GM18526 (cell line): ENCODE results near the gene ZFPM1.

ENCODE experiments used
- POLR2A ChIP-seq: IDR thresholded peaks from 3 replicates; pipeline ENCODE4 v1.6.1; 2011; ENCODE audit not compliant: insufficient read length; ENCODE audit errors: extremely low read depth

Gene ZFPM1

GRCh38 chr16:88499836-88500251, 46.8 kb downstream of the ZFPM1 start:
- TF ChIP-seq POLR2A, result no peak

- no peak for TF ChIP-seq POLR2A
Observed at GRCh38 chr16:88500255-88500661, 47.2 kb downstream of the ZFPM1 start.

- TF ChIP-seq POLR2A, result no peak
Observed at GRCh38 chr16:88502371-88502770, 49.3 kb downstream of the ZFPM1 start.

- no peak for TF ChIP-seq POLR2A
Observed at GRCh38 chr16:88502776-88503280, 49.7 kb downstream of the ZFPM1 start.

GRCh38 chr16:88503374-88503770, 50.3 kb downstream of the ZFPM1 start:
- TF ChIP-seq POLR2A, result no peak

GRCh38 chr16:88503771-88504488, 50.9 kb downstream of the ZFPM1 start:
- TF ChIP-seq POLR2A, result no peak

GRCh38 chr16:88504489-88505404, 51.7 kb downstream of the ZFPM1 start:
- TF ChIP-seq POLR2A, result no peak

- no peak for TF ChIP-seq POLR2A
Observed at GRCh38 chr16:88505405-88506082, 52.5 kb downstream of the ZFPM1 start.

GRCh38 chr16:88506723-88507122, 53.6 kb downstream of the ZFPM1 start:
- TF ChIP-seq POLR2A, result no peak

- TF ChIP-seq POLR2A, result no peak
Observed at GRCh38 chr16:88507231-88507743, 54.2 kb downstream of the ZFPM1 start.

- no peak for TF ChIP-seq POLR2A
Observed at GRCh38 chr16:88508376-88508867, 55.3 kb downstream of the ZFPM1 start.

- no peak for TF ChIP-seq POLR2A
Observed at GRCh38 chr16:88508868-88509748, 56.0 kb downstream of the ZFPM1 start.

- TF ChIP-seq POLR2A, result no peak
Observed at GRCh38 chr16:88509749-88510069, 56.6 kb downstream of the ZFPM1 start.
